ENCODE results near the gene NXF1. TPM values are rescaled to one million over a fixed set of nuclear protein-coding genes. Genes with fewer than 3 reads are reported as not detected.
"Not testable (repeated sequence)": the region's sequence is repeated elsewhere in the genome, so short reads cannot be mapped to it uniquely, and the experiment has no call there.

Gene NXF1
- total RNA-seq, 1 donor from 2014 or later: 15.3 TPM

GRCh38 chr11:62832336-62833234, 27.3 kb upstream of the NXF1 start, which contains the start of gene TEX54:
Gene TEX54 (minus strand): TSS chr11:62832841.
- Histone ChIP-seq H3K4me3 (ENCODE audit: low read depth, low read length) (peak within 1 kb of the TSS; percentile 88), H3K36me3 (ENCODE audit: control insufficient read depth, insufficient read depth, low read length) (peaks cover 23% of the 10 kb centered on the region), H3K27me3 (ENCODE audit: control insufficient read depth, insufficient read depth, low read length) (no peaks in the 10 kb centered on the region)
- TF ChIP-seq, protein P1, sequence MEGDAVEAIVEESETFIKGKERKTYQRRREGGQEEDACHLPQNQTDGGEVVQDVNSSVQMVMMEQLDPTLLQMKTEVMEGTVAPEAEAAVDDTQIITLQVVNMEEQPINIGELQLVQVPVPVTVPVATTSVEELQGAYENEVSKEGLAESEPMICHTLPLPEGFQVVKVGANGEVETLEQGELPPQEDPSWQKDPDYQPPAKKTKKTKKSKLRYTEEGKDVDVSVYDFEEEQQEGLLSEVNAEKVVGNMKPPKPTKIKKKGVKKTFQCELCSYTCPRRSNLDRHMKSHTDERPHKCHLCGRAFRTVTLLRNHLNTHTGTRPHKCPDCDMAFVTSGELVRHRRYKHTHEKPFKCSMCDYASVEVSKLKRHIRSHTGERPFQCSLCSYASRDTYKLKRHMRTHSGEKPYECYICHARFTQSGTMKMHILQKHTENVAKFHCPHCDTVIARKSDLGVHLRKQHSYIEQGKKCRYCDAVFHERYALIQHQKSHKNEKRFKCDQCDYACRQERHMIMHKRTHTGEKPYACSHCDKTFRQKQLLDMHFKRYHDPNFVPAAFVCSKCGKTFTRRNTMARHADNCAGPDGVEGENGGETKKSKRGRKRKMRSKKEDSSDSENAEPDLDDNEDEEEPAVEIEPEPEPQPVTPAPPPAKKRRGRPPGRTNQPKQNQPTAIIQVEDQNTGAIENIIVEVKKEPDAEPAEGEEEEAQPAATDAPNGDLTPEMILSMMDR (IDR thresholded peaks at IDR 0.05; ENCODE audit: insufficient read depth, low read length, severe bottlenecking): no peak
- FAIRE-seq (no peak), DNase-seq (ENCODE audit: low read depth) (peak; percentile 32)

DNA sequence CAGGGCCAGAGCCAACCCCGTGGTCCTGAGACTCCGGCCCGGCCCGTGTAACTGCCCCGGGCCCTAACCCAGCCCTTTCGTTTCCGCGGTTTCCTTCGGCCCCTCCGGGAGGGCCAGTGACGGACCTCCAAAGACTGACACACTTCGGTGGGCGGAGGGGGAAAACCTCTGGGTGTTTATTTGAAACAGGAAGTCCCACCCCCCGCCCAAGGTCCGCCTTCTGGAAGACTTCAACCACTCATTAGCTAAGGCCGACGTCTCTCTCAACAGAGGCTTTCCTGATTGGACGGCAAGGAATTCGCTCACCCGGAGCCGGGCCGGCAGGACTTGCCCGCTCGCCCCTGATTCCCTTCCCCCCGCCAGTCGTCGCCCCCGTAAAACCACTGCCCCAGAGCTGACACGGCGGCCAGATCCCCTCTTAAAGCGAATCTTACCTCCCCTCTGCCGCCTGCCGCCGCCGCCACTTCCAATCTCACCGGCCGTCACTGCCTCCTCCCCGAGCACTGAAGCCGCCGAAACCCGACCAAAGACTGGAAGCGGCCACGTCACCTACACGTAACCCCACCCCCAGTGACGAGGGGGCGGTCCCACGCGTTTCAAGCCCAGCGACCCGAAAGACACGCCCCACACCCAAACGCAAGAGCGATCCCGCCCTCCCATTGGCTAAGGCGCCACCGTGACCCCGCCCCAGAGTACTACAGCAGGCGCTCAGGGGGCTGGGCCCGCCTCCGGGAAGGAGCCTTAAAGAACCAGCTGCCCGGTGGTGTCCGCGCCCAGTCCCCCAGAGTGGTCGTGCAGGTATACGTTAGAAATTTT, 26.5 kb upstream of the NXF1 start, which contains the start of gene STX5:
TSS of gene STX5 (minus strand) at position 532 of the 816 bp plus-strand sequence. CDS start 808 bp downstream, outside the sequence.
- Histone ChIP-seq H3K4me3 (ENCODE audit: low read depth, low read length) (peak within 1 kb of the TSS; percentile 88), H3K27me3 (ENCODE audit: control insufficient read depth, insufficient read depth, low read length) (no peaks in the 10 kb centered on the region), H3K36me3 (ENCODE audit: control insufficient read depth, insufficient read depth, low read length) (peaks cover 27% of the 10 kb centered on the region)
- FAIRE-seq (no peak), DNase-seq (ENCODE audit: low read depth) (peak; percentile 95)
- TF ChIP-seq, protein P1 (IDR thresholded peaks at IDR 0.05; ENCODE audit: insufficient read depth, low read length, severe bottlenecking): no peak

DNA sequence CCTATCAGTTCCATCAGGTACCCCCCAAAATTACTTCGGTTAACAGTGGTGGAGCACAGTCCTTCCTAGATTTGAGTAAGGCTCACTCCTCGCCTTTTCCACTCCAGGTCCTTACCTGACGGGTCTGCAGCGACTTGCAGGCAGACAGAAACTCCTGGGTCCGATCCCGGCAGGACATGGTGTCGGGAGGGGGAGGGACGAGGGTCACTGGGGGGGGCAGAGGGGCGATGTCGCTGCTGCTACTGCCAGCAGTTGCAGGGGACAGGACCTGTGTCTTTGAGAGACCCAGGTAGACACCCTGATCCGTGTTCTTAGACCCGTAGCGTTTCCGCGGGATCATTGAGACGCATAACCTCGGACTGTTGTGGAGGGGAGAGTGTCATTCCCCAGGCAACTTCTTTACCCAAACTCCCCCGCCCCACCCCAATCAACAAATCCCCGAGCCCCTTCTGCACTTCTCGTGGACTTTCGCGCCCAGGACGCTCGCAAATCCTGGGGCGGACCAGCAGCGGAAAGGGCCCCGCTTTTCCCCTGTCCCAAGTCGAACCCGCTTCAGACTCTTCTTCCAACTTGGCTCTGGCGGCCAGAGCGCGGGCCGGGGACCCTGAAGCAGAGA, 25.8 kb upstream of the NXF1 start:
- FAIRE-seq (no peak), DNase-seq (ENCODE audit: low read depth) (no peak)
- Histone ChIP-seq H3K4me3 (ENCODE audit: low read depth, low read length) (peak overlapping the region; percentile 88), H3K27me3 (ENCODE audit: control insufficient read depth, insufficient read depth, low read length) (no peaks in the 10 kb centered on the region), H3K36me3 (ENCODE audit: control insufficient read depth, insufficient read depth, low read length) (peaks cover 26% of the 10 kb centered on the region)
- TF ChIP-seq, protein P1 (IDR thresholded peaks at IDR 0.05; ENCODE audit: insufficient read depth, low read length, severe bottlenecking): no peak

GRCh38 chr11:62828130-62828529, 22.9 kb upstream of the NXF1 start:
- peaks cover 25% of the 10 kb centered on the region for H3K36me3 ChIP-seq (ENCODE audit: control insufficient read depth, insufficient read depth, low read length)
- DNase-seq (ENCODE audit: low read depth); FAIRE-seq; H3K27me3 ChIP-seq (ENCODE audit: control insufficient read depth, insufficient read depth, low read length); H3K4me3 ChIP-seq (ENCODE audit: low read depth, low read length): not testable (repeated sequence)

DNA sequence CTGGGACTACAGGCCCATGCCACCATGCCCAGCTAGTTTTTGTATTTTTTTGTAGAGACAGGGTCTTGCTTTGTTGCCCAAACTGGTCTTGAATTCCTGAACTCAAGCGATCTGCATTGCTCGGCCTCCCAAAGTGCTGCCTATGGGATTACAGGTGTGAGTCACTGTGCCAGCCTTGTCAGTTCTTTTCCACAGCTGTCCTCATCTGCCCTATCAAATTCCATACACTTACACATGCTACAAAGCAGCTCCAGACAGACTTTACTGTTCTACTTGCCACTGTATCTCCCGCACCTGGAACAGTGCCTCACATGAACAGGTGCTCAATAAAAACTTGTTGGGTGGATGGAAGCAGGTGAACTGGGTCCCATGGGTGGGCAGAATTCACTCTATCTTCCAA, 18.4 kb upstream of the NXF1 start:
- FAIRE-seq: no peak
- H3K36me3 ChIP-seq (ENCODE audit: control insufficient read depth, insufficient read depth, low read length): peaks cover 27% of the 10 kb centered on the region

More for the DNA sequence above, 18.4 kb upstream of the NXF1 start:
- TF ChIP-seq, protein P1 (IDR thresholded peaks at IDR 0.05; ENCODE audit: insufficient read depth, low read length, severe bottlenecking): no peak
- Histone ChIP-seq H3K4me3 (ENCODE audit: low read depth, low read length) (no peak overlapping the region), H3K27me3 (ENCODE audit: control insufficient read depth, insufficient read depth, low read length) (no peaks in the 10 kb centered on the region)
- no peak for DNase-seq (ENCODE audit: low read depth)
